Measurements from ENCODE around the gene PTP4A2.
A peak's percentile ranks its signal among the peaks of the same experiment; 100 is the strongest.
"Not testable (repeated sequence)": the region's sequence is repeated elsewhere in the genome, so short reads cannot be mapped to it uniquely, and the experiment has no call there.

The PTP4A2 gene

DNA sequence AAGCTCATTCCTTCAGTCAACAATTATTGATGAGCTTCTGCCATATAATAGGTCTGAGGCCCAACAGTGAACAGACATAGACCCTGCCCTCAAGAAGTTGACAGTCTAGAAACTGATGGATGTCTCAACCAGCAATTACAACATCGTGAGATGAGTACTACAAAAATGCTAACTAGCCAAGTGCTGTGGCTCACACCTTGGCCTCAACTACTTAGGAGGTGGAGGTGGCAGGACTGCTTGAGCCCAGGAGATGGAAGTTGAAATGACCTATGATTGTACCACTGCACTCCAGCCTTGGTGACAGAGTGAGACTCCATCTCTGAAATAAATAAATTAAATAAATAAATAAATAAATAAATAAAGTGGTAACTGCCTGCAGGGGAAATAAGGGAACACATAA, 11.7 kb upstream of the PTP4A2 start:
- DNase-seq: no peak

DNA sequence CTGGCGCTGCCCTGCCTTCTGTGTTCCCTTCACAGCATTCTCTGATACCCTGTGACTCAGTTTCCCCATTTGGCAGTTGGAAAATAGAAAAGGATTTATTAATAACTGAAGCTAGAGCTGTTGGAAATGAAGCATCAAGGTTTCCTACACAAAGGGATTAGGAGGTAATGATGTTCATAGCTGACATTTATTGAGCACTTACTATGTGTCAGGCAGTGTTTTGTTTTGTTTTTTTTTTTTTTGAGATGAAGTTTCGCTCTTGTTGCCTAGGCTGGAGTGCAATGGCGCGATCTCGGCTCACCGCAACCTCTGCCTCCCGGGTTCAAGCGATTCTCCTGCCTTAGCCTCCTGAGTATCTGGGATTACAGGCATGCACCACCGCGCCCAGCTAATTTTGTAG, 7.5 kb upstream of the PTP4A2 start:
- DNase-seq: not testable (repeated sequence)

DNA sequence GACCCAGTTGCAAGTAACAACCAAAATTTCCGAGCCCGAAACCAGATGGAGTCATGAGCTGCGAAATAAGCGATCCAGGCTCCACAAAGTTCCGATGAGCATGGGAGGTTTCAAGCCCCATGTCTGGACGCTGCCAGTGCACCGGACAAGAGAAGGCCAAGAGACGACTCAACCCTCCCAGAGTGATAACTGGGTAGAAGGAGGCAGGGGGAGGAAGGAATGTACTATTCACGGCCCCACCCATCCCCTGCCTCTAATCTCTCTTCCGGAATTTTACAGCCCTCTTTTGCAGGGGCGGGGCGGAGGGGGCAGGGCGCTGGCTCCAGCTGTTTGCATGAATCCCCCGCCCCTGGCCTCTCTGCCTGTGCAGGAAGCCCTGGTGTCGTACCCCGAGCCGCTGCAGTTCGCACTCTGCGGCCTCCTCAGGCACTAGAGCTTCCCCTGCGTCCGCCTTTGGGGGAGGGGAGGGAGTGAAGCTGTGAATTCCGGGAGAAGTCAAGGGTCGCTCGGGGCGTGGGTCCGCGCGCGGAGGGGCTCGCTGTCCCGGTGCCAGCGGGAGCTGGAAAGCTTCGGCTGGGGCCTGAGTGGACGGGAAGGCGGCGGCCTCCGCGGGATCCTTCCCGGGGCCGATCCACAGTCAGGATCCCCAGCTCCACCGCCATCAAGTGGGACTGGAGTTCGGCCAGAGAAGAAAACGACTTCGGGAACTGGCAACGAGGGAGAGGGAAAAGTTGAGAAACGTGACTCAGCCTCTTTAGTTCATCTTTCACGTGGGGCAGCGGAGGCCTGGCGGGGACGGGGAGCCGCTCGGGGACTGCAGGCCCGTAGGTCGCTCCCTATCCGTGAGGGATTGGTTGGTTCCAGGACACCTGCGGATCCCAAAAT, 6.3 kb upstream of the PTP4A2 start:
- peak; percentile 90 for DNase-seq

DNA sequence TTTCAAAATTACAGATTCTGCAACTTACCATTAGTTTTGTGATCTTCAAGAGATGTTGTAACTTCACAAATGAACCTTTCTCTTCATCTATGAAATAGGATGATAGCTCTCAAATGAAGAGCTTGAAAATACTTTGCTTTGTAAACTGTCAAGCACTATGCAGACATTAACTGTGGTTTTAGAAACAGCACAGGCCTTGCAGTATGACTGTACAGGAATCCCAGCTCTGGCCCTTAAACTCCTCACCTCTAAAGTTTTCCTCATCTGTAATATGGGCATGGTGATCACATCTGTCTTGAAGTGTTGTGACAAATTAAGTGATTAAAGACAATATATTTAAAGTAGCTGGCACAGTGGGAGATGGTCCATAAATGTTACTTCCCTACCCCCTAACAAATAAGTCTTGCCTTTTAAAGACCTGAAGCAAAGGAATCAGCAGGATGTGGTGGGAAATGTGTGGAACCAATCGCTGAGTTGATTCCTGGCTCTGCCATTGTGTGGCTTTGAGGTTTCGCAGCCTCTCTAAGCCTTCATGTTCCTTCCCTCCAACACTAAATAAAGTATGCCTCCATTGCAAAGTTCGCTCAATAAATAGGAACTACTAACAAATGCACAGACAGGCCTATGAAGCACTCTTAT, 5.5 kb upstream of the PTP4A2 start:
- no peak for DNase-seq

DNA sequence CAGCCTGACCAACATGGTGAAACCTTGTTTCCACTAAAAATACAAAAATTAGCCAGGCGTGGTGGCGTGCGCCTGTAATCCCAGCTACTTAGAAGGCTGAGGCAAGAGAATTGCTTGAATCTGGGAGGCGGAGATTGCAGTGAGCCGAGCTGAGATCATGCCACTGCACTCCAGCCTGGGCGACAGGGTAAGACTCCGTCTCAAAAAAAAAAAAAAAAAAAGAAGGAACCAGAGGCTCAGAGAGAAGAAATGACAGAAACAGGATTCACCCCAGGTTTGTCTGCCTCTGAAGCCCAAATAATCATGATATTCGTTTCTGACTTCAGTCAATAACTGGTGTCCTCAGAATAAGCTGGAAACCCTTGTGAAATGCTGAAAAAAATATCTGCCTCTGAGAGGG, 3.9 kb upstream of the PTP4A2 start:
- not testable (repeated sequence) for DNase-seq

DNA sequence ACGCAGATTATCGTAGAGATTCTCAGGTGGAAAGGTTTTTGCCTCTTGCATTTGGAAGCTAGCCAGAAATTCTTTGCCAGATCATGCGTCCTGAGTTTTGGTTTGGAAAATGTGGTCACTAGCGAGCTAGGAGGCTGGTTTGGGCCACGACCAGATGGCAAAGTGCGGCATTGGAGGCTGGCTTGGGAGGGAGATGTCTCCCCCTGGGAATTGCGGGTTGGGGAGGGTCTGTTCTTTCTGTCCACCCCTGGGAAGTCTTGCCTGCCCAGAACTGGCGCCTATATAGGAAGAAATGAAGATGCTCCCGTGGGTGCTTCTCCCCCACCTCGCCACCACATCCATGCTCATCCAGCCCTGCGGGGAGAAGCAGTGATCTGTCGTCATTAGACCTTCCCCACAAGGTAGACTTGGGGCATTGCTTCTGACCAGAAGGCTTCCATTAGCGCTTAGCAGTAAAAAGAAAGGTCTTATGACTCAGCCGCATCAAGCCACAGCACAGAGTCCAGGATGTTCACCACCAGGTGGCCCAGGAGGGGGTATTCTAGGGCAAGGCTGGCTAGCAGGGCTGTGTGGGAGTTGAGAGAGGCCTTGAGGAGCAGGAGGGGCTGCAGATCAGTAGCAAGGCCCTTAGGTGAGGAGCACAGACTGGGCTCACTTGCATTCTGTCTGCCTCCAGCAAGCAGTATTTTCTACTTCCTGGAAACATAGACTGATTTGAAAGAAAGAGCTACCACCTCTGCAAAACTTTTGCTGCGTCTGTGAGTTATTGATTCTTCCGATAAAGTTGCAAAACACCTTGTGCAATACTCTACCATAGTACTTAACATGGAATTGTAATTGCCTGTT, 1.5 kb upstream of the PTP4A2 start:
- DNase-seq: peak; percentile 69

DNA sequence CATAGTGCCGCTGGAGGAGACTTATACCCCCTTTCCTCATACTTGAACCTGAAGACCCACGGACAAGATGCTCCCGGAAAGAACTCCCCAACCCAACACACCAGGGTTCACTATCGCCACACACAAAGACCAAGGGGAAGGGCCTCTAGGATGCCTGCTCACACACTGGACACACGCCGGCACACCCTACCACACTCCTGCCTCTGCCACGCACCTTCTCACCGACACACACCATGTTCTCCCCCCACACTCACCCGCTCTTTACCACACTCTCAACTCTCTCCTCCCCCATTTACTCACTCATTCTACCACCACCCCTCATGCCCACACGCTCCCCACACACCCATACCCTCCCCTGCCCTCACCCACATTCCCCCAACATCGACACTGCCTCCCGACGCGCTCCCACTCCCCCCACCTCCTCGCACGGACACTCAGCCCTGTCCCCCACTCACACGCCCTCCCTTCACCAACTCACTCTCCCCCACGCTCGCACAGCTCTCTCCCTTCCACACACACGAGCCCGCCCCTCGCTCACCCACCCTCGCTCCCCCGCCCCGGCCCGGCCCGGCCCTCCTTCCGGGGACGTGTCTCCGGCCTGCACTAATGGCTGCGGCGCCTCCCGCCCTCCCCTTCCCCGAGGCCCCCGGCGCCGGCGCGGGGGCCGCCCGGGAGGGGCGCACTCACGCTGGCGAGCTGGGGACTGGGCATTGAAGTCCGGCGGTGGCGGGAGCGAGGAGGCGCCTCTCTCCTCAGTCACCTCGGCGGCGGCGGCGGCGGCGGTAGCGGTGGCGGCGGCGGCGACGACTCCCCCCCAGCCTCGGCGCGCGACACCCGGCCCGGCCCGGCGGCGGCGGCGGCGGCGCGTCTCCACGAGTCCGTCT, 626 bp downstream of the PTP4A2 start:
- peak; percentile 72 for DNase-seq

DNA sequence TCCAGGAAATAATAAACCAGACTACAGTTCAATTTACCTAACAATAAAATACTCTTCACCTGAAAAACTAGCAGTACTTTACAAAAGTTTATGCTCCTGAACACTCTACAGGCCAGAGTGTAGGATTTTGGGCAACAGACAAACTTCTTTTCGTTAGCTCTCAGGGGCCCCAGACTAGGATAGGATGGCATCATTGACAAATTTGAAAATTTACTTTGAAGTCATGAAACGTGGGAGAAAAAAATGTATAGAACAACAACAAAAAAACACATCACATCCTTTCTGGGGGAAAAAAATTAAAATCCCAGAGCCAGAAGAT, 1.2 kb downstream of the PTP4A2 start:
- DNase-seq: no peak

DNA sequence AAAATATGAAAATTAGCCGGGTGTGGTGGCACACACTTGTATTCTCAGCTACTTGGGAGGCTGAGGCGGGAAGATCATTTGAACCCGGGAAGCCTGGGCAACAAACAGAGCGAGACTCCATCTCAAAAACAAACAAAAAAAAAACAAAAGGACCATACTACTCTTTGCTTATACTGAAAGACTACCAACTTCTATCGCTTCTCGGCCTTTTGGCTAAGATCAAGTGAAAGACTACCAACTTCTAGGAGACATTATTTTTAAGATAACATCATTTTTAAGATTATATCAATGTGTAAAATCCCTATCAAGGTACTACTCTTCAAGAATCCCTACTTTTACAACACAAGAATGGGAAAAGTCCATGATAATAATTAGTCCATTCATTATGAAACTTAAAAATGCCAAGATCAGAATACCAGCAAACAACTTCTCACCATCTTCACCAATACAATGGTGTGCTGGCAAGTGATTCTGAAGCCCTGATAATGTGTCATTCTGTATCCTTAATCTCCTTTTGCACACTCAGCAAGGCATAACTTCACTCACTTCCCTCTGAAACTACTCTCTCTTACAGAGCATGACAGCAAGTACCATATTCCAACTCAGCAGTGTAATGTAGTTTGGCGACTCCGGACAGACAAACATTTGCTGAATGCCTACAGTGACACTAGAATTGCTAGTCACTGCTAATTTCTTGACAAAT, 1.7 kb downstream of the PTP4A2 start:
- DNase-seq: no peak

DNA sequence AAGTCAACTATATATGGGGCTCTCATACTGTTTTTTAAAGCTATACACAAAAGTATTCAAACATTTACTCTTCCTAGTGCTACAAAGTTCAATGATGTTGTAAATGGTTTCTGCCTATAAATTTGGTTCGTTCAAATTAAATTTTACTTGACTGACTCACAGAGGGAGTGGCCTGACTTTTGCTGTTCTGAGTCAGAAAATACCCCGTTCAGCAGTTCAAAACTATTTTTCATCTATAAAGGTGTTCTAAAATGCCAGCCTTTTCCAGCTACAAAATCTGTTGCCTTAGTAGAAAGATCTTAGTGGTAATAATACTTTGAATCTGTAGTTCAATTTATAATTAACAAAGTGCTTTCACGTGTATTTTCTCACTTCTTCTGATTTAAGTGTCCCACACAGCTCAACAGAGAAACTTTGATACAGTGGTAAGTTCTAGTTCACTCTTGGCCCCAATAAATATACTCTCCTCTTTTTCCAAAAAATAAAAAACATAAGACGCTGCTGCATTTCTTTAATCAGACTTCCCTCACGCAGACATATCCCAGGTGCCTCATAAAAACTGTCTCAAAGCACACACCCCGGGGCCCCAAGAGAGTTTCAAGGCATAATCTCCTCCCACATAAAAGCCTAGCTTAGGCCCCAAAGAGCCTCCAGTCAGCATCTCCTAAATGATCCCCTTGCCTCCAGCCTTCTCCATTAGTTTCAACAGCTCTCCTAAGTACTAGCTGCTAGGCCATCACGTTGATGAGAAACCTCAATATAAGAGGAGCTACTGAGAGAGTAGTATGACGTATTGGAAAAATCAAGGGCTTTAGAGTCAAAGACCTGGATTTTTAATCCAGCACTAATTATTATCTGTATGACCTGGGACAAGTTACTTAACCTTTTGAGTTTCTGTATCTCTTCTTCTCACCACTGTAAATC, 3.2 kb downstream of the PTP4A2 start:
- peak; percentile 67 for DNase-seq

DNA sequence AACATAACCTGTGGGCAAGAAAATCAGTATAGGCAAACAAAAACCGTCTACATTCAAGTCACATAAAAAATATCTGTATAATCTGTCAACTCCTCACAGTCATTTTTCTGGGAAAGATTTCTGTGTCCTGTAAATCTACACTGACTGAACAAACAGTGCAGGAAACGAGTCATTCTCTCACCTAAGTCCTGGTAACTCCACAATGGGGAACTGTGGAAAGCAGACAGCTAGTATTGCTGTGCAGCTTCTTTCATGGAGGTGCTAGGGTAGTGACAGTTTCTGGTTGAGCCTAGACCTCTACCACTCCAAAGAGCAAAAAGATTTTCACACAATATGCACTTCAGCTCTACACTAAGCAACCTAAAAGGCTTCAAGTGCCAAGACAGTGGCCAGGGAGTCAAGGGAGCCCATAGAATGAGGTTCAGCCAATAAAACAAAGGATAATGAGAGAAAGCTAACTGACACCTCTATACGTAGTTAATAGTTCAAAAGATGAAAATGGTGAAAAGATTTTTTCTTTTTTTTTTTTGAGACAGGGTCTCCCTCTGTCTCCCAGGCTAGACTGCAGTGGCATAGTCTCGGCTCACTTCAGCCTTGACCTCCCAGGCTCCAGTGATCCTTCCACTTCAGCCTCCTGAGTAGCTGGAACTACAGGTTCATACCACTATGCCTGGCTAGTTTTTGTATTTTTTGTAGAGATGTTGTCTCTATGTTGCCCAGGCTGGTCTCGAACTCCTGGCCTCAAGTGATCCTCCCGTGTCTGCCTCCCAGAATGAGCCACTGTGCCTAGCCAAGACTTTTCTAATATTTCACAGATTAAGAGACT, 5.5 kb downstream of the PTP4A2 start:
- peak; percentile 38 for DNase-seq

DNA sequence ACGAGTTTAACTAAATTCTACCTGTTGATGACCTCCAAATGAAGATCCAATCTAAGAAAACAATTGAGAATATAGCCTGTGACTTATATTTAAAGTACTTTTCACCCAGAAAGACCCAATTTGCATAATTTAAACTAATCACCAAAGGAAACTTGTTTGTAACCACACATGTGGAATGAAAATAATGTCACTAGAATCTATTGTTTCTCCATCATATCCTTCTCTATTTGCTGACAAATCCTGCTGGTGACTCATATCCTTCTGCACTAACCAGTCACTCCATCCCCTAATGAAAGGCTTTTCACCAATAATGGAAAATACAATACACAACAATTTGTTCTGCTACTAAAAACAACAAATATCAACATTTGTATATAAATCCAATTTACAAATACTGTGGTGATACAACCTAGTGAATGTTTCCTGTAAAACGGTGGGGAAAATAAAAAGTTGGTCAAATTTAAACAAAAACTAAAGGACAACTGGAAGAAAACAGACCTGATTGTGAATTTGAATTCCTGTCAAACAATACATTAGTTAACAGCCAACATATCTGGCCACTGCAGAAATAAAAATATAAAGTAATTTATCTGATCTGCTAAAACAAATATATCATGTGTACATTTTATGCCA, 6.5 kb downstream of the PTP4A2 start:
- peak; percentile 69 for DNase-seq

DNA sequence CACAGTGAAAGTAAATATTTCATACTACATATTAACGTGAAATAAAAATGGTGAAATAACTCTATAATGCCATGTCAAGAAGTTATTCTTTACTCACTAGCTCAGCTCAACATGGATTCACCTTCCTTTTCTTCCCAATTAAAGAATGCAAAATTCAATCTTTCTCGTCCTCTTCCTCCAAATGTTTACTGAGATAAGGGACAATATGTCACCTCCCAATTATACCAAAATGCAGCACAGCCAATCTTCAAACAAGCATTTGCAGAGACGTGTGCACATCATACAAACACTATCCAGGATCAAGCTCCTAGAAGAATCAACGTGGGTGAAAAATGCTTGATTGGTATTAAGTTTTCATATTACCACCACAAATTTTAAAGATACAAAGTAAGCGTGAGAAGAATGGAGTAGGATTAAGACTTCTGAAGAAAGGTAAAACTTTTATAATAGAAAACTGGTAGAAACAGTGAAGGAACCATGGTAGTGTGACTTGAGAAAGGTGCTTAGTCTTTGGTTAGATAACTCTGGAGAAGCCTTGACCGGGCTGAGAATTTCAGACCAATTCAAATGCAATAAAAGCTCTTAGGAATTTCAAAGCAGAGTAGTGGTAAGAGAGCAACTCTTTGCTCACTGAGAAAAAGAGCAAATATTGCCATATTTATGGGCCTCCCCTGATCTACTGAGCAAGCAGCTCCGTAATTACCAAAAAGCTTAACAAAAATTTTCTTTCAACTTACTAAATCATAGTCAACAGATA, 7.2 kb downstream of the PTP4A2 start:
- DNase-seq: no peak

DNA sequence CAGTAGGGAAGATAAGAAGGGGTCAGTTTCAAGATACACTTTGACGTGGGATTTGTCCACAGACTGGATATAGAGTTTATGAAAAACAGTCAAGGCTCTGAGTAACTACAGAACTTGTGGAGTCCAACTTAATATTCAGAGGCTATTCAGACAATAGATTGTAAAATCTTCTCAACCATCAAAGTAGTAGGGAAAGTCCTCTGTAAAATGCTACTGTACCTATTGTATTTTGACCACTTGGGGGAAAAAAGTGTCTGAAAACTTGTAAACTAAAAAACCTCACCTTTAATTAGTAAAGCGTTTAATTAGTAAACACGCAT, 10.5 kb downstream of the PTP4A2 start:
- no peak for DNase-seq

DNA sequence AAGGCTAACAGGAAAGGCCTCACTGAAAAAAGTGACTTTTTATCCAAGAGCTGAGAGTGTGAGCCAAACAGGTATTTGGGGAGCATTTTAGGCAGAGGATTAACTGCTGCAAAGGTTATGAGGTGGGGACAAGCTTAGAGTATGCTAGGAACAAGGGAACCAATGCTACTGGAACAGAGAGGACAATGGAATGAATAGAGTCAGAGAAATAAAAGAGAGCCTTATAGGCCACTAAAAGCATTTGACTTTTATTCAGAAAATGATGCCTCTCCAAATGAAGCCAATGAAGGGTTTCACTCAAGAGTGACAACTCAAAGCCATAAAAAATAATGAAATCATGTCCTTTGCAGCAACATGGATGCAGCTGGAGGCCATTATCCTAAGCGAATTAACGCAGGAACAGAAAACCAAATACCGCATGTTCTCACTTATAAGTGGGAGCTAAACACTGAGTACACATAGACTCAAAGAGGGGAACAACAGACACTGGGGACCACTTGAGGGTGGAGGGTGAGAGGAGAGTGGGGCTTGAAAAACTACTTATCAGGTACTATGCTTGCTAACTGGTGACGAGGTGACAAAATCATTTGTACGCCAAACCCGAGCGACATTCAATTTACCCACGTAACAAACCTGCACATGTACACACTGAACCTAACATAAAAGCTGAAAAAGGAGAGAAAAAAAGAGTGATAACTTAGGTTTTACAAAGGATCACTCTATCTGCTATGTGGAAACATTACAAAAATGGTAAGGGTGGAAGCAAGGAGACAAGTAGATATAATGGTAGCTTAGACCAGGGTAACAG, 11.1 kb downstream of the PTP4A2 start:
- DNase-seq: no peak

DNA sequence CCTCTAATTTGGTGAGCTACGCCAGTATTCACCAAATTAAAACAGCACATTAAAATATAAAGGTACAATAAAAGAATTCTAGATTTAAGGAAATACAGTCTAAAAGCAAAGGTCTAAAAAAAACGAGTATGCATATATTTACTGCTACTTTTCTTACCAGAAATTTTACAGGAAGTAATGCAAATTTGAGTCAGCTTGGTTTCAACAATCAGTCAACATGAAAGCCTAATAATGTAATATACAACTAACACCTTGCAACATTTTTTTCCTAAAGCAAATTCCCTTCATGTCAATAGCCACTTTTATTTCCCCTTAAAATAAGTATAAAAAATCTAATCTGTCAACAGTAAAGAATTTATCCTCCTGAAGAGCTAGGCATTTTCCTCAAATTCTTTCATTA, 11.9 kb downstream of the PTP4A2 start:
- no peak for DNase-seq

DNA sequence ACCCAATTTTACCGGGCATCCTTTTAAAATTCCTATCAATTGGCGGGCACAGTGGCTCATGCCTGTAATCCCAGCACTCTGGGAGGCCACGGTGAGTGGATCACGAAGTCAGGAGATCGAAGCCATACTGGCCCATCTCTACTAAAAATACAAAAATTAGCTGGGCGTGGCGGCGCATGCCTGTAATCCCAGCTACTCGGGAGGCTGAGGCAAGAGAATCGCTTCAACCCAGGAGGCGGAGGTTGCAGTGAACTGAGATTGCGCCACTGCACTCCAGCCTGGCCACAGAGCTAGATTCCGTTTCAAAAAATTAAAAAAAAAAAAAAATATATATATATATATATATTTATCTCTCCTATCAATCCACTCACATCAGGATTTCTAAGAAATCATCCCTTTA, 12.3 kb downstream of the PTP4A2 start:
- not testable (repeated sequence) for DNase-seq

DNA sequence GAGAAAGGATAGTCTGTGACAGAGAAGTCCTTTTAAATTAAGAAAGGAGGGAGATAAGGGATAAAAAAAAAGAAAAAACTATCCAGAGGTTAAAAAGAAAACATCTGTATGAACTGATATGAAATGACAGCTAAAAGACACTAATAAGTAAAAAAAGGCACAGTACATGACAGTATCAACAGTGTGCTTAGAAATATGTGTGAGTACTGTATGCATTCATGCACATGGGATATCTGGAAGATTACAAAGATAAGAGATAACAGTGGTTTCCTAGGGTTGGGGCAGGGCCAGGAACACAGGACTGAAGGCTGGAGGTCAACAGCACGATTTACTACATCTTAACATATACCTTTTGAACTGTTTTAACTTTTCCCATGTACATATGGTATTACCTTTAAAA, 13.3 kb downstream of the PTP4A2 start:
- no peak for DNase-seq
